ENCODE results near the gene TTYH2.

DNA sequence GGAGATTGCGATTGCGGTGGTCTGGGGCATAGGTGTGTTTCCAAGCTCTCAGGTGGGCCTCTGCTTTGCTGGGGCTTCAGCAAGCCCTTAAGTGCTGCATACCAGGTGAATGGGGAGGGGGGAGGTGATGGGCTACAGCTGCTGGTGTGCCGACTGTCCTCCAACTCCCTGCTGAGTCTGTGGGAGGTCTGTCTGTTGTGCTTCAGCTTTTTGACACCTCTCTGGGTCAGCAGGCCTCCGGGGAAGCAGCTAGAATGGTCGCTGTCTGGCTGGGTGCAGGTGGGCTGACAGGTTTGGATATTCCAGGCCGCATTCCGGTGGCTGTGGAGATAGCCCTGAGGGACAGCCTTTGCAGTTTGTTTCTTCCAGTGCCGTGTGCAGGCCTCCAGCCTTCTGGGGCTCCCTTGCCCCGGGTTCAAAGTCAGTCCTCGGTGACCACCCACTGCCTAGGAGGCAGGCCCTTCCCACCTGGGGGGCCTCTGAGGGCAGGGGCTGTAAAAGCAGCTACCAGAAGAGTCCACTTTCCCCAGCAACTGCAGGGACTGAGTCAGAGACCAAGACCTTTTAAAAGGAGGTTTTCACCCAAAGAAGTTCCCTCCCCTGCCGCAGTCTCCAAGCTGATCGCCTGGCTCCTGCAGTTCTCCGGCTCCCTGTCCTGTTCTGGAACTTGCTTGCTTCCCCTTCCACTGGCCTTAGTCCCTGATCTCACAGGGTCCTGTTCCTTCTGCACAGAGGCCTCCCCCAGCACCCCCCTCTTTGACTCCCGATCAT, 2.0 kb upstream of the TTYH2 start:
- TF ChIP-seq GATA2 (IDR thresholded peaks at IDR 0.05; ENCODE audit: low read depth, low read length) (no peak), GATA3 (IDR thresholded peaks at IDR 0.05; ENCODE audit: low read depth, low read length) (no peak)

Measured in SH-SY5Y (cell line).